ENCODE data around the gene COPS6.

DNA sequence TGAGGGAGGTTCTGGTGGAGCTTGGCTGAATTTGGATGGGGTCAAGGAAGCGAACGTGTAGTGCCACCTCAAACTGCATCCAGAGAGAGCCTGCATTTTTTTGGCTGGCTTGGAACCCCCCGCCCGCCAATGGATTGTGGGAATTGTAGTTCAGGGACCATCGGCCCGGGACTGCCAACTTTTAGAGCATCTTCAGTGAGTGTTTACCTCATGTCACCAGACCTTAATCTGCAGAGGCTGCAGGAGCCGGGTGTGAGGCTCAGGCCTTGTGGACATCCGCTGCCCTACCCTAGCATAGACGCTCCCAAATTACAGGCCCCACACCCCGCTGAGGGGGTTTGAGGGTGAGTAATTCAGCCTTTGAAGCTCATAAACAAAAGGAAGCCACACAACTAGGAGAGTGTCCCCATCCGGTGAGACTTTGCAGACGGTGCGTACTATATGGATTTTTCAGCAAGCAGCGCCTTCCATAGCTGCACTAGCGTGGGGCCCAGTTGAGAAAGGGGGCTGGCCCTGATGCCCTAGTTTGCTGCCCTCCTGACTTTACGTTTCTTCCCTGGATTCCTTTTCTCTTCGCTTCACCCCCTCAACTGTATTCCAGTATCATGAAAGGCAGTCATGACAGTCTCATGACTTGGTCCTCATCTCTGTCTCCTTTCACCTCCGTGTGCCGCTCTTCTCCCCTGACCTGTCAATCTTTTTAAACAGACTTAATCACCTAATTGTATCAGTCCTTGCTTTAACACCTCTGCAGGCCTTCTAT, 31.4 kb downstream of the COPS6 start:
- TF ChIP-seq POLR2A (IDR thresholded peaks at IDR 0.05) (no peak), CTCF (IDR thresholded peaks at IDR 0.05) (no peak), POLR2AphosphoS5 (IDR thresholded peaks at IDR 0.05) (no peak), EP300 (IDR thresholded peaks at IDR 0.05) (no peak)
